DMS 273 treated with DMSO at 0.1 percent for 48 hours (cell line): ENCODE results near the gene PTPRN2.

Experiments
- DNase-seq: peaks from one replicate; lab custom pipeline; 2025; lab: John Stamatoyannopoulos, UW

Gene PTPRN2

DNA sequence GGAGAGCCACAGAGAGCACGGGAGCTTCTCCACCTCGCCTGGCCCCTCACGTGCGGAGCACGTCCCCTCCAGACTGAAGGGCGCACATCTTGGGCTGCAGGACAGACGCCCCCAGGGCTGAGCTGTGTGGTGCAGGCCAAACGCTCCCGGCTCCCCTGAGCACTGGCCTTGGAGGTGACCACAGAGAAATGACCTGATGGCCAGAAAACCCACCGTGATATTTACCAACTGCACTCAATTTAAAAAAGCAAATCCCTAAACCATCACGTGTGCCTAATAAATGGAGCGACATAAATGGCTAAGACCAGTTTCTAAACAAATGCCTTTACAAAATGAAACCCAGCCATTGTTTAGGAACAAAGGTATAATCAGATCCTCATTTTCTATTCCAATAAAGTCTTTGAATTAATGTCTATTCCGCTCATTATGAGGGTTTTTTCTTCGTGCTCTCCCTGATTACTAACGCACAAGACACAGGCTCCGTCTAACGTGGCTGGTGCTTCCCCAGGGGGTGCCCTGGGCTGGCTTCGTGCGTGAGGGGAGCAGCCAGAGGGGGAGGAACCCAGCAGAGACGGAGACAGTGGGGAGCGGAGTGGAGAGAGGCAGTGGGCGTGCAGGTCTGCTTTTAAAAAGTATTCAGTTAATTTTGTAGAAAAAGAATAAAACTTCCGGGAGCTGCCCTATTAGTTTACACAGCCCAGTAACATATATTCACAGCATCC lies 1060.5 kb downstream of the PTPRN2 start:
- DNase-seq = no peak

DNA sequence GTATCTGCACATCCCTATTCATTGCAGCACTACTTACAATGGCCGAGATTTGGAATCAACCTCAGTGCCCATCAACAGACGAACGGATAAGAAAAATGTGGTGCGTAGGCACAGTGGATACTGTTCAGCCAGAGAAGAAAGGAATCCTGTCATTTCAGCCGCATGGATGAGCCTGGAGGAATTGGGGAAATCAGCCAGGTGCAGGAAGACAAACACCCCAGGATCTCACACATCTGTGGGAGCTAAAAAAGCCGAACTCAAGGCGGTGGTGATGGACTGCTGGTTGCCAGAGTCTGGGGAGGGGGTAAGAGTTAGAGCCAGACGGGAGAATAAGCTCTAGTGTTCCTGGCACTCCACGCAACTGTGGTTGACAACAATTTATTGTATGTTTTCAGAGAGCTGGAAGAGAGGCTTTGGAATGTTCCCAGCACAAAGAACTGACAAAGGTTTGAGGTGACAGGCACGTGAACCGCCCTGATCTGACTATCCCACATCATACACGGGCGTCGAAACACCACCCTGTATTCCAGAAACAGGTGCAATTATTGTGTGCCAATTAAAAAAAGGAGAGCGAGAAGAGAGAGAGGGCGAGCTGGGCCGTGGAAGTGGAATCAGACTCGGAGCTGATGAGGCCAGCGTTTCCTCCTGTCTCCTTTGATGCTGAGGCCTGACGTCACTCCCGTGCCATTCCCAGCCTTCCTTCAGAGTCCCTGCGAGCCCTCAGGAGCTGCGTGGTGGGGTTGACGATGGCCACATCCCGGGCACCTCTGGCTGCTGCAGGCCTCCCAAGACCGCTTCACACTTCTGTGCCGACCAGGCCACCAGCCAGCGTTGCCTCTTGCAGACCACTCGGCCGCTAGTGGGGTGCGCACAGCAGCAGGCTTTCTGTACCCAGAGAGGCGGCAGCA lies 1061.4 kb downstream of the PTPRN2 start:
- DNase-seq = no peak

DNA sequence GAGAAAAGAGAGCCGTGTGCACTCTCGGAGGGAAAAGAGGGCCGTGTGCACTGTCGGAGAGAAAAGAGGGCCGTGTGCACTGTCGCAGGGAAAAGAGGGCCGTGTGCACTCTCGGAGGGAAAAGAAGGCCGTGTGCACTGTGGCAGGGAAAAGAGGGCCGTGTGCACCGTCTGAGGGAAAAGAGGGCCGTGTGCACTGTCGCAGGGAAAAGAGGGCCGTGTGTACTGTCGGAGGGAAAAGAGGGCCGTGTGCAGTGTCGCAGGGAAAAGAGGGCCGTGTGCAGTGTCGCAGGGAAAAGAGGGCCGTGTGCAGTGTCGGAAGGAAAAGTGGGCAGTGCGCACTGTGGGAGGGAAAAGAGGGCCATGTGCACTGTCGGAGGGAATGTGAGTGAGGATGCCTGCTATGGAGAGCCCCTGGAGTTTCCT lies 1062.1 kb downstream of the PTPRN2 start:
- no peak for DNase-seq

DNA sequence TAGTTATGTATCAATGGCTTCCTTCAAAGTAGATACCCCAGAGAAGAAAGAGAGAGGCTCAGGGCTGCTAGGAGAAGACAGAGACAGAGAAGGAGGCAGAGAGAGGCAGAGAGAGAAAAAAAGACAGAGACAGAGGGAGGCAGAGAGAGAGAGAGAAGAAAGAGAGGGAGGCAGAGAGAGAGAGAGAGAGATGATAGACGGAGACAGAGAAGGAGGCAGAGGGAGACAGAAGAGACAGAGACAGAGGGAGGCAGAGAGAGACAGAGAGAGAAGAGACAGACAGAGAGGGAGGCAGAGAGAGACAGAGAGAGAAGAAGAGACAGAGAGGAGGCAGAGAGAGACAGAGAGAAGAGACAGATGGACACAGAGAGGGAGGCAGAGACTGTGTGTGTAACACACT lies 1062.9 kb downstream of the PTPRN2 start:
- no peak for DNase-seq

DNA sequence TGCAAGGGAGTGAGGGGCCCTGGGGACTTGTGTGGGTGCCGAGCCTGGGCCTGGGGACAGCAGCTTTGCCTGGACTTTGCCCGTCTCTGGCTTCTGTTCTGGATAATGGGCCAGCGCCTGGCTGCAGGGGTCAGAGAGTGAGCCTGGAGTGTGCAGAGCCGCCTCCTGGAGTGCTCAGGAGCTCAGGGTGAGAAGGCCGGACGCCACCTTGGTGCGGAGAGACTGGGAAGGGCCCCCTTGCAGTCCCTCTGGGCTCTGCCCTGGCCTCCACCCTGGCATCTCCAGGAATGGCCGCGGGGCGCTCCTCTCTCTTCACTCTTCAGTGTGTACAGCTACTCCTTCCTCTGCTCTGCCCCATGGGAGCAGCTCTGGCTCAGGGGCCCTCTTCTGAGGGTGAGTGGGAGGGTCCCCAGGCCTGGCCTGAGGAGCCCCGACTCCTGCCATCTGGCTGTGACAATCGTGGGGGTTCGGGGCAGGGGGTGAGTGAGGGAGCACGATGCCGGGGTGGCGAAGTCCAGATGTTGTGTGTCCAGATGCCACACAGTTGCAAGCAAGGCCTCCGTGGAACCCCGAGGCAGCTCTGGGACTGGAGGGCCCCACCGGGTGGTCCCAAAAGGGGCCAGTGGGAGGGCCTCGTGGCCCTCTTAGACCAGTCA lies 1063.7 kb downstream of the PTPRN2 start:
- no peak for DNase-seq

DNA sequence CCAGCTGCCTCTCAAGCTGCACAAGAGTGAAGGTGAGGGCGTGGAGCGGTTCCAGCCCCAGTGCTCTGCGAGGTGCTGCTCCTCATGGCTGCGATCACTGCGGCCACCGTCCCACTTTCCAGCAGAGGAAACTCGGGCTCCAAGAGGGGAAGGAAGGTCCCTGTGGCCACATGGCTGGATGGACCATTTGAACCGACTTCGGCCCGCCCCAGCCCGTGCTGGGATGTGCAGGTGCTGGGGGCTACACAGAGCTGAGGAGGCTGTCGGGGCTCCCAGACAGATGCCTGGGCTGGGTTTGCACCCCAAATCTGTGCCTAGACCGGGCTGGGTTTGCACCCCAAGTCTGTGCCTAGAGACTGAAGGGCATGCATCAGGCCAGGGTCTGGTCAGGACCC lies 1064.3 kb downstream of the PTPRN2 start:
- DNase-seq = no peak

DNA sequence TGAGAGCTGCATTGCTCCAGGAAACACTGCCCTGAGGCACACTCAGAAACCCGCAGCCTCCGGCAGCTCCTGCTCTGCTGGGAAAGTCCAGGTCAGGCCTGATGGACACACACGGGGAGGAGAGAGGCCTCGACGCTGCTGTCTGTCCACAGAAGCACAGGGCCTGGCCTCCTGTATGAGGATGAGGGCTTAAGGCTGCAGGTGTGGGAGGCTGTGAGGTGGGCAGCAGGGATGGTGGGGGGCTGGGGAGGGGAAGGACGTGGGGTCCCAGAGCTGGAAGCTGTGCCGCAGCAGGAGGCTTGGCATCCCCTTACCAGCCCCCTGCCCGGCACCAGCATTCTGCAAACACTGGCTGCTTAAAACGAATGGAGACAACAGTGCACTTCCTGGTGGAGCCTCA lies 1064.7 kb downstream of the PTPRN2 start:
- DNase-seq = no peak

DNA sequence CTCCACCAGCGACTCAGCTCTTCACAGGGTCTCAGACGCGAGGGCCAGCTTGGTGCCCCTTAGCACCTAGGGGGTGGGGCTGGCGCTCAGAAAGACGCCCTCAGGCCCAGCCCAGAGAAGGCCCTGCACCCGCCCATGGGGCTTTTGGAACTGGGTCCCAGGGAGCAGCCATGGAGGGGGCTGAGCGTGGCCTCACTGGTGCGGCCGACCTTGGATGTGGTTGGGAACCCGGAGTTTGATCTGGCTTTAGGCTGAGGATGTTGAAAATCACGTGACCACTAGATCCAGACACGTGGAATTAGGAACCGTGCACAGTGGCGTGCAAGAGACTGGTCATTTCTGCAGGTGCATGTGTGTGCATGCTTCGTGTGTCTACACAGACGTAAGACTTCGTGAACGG lies 1065.4 kb downstream of the PTPRN2 start:
- DNase-seq = no peak

DNA sequence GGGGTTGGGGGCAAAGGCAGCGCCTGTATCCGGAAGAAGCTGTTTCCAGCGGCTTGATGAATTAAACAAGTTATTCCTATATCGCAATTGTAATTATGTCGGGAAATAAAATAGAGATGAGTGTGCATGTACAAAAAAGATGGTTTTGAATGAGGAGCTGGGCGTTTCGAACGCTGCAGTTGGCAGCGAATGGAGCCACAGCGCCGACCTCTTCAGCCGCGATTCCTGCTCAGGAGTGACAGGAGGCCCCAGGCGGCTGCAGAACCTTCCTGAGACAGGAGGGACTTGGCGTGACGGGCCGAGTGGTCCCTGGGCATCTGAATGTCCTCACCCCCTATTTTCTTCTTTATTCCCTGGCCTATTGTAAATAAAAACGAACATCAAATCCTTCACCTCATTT lies 1065.9 kb downstream of the PTPRN2 start:
- DNase-seq = no peak

DNA sequence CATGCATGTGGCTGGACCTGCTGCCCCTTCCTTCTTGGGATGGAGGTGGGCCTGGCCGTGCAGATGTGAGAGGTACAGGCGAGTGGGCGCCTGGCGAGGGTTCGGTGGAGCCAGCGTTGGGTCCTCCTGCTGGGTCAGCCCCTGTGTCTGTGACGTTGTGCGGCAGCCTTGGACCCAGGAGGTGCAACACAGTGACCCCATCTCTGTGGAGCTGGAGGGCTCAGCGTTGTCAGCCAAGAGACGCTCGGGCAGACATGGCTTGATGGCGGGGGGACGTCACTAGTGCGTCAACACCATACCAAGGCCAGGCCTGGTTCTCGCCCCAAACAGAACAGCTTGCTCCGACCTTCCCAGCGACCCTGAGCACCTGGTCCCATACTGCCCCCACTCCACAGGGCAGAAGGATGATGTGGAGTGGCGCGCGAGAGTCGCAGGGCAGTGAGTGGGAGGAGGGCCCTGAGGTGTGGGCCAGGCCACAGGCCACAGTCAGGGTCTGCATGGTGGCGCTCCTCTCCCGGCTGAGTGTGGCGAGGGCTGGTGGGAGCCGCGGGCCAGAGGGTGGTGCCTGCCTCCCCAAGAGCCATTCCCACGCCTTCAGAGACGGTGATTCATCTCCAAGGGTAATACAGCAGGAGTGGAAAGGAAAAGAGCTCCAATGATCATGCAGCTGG lies 1066.4 kb downstream of the PTPRN2 start:
- no peak for DNase-seq

DNA sequence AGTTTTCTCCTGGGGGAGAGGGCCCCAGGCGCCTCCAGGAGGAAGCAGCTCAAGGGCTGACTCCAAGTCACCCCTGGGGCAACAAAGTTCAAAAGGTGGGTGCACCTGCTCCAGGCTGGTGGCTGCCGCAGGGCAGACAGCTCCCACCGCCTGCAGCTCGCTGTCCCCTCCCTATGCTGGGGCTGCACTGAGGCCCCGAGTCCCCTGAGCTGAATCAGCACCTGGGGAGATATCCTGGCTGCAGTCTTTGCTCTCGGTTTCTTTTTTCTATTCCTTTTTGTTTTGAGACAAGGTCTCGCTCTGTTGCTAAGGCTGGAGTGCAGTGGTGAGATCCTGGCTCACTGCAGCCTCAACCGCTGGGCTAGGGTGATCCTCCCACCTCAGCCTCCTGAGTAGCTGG lies 1067.4 kb downstream of the PTPRN2 start:
- DNase-seq = no peak

DNA sequence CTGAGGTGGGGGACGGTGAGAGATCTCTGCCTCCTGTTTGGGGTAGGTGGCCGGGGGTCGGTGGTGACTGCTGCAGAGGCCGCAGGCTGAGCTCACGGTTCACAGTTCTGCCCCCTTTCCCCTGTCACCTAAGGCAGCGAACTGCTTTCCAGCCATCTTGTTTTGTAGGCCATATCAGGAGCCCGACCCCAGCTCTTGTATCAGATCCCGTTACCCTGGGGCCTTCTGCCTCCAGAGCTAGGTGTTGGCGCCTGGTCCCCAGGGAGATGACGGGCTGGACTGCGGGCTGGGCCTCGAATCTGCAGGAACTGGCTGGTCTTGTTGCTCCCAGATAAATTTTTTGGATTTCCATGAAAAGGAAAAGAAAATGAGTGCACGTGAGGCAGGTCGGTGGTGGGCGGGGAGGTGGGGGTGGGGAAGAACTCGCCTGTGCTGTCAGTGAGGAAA lies 1067.8 kb downstream of the PTPRN2 start:
- DNase-seq = no peak

DNA sequence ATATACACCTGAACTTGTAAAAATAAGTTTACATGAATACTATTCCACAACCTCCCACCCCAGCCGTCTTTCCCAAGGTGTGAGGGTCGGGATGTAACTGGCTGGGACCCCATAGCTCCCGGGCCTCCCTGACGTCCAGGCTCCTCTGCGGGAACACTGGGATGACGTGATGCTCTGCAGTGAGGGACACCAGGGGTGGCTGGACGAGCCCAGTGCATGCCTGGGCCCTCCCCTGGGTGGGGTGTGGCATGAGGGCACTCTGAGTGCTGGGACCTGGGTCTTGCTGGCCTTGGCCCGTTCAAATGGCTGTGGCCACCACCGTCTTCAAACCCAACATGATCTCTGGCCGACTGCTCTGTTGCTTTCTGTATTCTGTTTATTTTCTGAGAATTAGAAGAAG lies 1068.4 kb downstream of the PTPRN2 start:
- no peak for DNase-seq

DNA sequence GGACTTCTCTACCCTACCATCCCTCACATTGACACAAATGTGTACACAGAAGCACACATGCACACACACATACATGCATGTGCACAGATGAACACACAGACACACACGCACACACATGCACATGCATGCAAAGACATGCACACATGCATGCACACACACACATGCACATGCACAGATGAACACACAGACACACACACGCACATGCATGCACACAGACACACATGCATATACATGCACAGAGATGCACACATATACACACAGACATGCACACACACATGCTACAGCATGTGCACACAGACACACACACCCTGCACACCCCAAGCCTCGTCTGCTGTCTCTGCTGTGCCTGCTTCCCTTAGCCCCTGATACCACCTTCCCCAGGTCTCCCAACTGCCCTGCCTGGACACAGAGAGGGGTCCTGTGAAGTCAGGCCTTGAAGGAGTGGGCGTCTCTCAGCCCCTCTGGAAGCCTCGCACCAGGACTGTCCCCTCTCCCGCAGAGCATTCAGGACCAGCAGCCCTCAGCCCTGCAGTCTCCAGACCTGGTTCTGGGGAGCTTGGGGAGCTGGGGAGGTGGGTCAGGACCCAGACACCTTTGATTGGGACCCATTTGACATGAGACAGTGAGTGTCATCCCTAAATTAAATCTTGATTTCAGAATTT lies 1069.0 kb downstream of the PTPRN2 start:
- no peak for DNase-seq

DNA sequence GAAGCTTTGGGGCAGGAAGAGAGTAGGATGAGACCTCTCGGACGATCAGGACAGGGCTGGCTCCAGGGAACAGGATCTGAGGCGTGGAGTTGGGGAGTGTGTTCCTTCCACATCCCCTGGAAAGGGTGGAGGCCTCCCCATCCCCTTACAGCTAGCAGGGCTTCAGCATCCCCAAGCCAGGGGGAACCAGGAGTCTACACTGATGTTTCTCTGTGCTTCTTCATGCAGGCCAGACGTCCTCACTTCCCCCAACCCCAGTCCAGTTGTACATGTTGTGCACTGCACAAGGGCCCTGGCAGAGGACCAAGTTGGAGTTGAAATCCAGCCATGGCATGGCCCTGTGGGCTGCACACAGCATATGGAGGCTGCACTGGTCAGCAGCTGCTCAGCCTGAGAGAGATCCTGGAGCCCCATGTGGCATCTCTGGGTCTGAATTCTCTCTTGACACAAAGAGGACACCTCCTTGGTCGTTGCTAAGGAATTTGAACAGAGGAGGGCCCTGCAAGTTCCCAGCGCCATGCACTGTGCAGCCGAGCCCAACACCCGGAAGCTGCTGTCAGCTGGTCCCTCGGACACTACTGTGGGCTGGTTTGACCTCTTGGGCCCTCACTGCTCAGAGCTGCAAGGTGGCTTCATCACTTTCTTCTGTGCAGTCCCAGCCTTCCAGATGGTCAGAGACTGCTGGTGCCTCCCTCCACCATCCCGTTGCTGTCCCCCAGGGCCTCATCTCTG lies 1069.7 kb downstream of the PTPRN2 start:
- DNase-seq = no peak

DNA sequence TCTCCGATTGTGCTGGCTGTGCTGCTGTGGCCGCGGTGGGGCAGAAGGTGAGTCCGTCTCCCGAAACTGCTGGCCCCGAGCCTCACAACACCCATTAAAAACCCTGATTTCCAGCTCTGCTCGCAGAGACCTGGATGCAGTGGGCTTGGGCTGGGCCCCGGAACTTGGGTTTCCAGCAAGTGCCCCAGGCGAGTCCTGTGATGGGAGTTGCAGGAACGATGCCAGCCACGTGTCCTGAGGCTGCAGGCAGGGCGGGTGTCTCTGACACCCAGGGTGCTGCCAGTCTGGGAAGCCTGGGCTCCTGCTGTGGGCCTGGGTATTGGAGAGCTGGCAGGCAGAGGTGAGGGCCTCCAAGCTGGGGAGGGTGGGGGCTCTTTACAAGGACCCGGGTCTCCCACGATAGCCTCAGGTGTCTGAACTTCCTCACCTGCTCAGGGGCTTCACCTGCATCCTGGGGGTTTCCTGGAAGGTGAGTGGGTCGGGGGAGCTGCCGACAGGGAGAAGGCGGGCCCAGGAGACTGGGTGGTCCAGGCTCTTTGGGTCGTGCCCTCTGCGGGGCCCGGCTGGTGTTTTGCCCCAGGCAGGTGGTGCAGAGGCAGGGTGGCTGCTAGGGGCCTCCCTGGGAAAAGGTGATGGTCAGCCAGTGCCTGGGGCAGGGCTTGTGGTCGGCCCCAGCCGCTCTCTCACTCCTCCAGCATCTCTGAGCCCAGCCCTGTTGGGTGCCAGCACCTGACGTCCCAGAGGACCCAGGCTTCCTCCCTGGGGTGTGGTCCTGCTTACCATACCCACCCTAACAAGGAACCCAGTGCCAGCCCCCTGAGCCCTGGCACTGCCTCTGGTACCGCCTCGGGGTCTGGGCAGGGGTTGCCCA lies 1070.5 kb downstream of the PTPRN2 start:
- DNase-seq = no peak

DNA sequence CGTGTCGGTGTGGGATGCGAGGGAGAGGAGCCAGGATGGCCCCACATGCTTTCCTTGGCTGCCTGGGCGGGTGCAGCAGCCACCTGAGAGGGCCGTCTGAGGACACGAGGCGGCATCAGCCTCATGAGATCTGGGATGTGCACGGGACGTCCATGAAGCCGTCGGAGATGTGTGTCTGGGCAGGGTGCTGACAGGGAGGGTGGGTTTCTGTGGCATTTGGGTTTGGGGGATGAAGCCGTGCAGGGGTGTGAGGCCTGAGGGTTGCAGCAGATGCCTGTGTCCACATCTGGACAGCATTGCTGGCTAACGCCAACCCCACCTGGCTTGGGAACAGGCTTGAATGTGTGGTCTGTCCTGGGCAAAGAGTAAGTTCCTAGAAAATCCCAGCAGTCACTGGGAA lies 1071.3 kb downstream of the PTPRN2 start:
- no peak for DNase-seq

DNA sequence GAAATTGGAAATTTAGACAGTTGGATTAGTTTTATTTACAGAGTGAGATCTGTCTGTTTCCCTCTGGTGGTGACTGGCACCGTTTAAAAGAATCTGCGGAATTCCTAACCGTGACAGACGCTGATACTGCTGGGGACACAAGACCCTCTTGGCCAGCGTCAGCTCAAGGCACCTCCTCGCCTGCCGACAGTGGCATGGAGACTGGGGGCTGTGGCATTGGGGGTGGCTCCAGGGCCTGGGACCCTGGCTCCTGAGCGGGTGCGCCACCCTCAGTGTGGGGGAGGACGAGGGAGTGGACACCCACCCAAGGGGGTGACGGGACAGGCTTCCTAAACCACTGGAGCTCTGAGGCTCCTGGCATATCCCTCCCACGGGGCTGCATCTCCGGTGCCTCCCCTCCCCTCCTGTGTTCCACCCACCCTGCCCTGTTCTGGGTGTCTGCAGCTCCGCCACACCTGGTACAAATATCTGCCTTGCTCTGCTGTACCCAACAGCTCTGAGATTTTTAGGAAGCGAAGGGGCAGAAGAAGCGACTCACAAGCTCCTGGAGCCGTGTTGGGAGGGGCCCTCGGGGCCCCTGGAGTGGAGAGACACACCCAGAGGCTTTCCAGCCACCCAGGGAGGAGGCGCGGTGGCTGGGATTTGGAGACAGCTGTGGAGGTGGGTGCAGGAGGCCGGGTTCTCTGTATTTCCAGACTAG lies 1072.1 kb downstream of the PTPRN2 start:
- no peak for DNase-seq

DNA sequence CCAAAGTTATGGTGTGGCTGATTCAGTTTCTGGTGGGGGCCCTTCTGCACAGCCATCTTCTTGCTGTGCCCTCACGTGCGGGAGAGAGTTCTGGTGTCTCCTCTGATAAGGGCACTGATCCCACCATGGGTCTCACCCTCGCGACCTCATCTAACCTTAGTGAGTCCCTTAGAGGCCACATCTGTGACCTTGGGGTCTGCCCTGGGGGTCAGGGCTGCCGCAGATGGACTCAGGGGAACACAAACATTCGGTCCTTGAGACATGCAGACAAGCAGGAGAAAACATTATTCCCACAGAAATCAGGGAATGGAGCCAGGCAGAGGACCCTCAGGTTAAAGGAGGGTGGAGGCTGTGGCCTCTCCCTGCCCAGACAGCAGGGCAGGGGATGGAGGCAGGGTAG lies 1072.9 kb downstream of the PTPRN2 start:
- no peak for DNase-seq
